Measurements from ENCODE around the gene DCHS2. TPM values are rescaled to one million over a fixed set of nuclear protein-coding genes. Genes with fewer than 3 reads are reported as not detected.
A peak's percentile ranks its signal among the peaks of the same experiment; 100 is the strongest.

Gene DCHS2, protein sequence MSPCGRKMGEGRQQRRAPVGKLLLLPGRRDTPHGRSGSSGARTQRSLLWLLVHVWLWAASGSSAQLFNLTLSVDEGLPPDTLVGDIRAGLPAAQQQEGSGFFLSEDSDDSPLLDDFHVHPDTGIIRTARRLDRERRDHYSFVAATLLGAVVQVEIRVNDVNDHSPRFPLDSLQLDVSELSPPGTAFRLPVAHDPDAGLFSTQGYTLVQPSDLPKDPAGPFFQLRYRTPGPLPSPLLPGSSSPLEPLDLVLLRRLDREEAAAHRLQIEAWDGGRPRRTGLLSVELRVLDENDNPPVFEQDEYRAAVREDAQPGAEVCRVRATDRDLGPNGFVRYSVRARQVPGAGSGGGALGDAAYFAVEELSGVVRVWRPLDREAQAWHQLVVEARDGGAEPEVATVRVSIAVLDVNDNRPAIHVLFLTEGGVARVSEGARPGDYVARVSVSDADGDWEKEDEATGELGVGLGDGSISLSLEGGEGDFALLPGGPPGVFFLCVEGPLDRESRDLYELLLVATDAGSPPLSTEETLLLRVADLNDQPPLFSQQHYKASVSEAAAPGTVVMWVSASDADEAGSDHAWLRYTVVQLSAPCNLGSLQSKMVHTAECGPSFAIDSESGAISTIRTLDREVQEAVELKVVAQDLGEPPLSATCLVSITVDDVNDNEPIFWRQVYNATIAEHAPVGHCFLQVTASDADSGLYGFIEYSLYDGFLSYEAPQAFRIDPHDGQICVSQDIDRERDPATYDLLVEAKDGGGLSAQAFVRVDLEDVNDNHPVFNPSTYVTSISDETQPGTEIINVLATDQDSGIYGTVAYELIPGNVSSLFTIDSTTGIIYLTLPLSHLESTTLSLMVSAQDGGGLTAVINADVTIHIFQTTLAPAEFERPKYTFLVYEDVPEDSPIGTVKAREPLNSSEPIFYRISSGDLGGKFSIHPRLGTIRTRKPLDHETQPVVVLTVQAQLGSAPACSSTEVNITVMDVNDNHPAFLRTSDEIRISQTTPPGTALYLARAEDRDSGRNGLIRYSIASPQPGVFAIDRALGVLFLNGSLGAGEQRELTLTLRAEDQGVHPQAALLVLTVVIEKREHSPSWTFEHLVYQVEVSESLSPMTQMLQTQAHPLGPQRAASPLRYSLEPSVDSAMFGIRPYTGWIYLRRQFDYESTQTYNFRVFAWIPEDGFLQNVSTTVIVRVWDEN (N-terminal part only)
- total RNA-seq, result 0.32 TPM
- long read RNA-seq, result 0 reads

- Histone ChIP-seq H3K4me3 (peak within 1 kb of the TSS; percentile 31), H3K9me3 (no peaks in the 10 kb centered on the region), H3K36me3 (no peaks in the 10 kb centered on the region), H3K27ac (no peak within 1 kb of the TSS), H3K27me3 (peaks cover 58% of the 10 kb centered on the region), H3K4me1 (peaks cover 11% of the 10 kb centered on the region)
- no peak for DNase-seq
- TF ChIP-seq CTCF (IDR thresholded peaks at IDR 0.05), result no peak
- peak; percentile 32 for ATAC-seq
- intact Hi-C loops (cut with DNase I), result no loop called here
These were observed at the start of gene DCHS2 for GRCh38 chr4:154491341-154492271. TSS of gene DCHS2 (minus strand) at chr4:154491799. CDS start at chr4:154491355, 444 bp downstream.

DNA sequence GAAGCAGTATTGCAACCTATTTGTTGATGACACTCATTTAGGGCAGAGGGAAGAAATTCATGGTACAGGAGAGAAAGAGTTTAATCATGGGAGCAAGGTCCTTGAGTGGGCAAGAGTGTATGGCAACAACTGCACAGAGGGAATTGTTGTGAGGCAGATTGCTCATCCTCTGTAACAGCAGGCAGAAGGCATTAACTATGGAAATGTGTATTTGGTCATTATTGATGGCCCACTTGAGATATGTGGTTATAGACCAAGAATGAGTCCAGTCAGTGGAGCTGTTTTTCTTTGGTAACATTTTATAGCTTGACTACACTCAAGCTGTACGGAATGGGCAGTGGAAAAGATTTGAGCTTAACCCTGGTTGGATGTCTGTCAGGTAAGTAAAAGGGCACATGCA lies 42.7 kb upstream of the DCHS2 start:
- no peak for ATAC-seq
- Histone ChIP-seq H3K36me3 (peaks cover 41% of the 10 kb centered on the region), H3K27ac (no peak overlapping the region), H3K9me3 (no peaks in the 10 kb centered on the region), H3K4me3 (no peak overlapping the region), H3K4me1 (no peaks in the 10 kb centered on the region), H3K27me3 (no peaks in the 10 kb centered on the region)
- intact Hi-C loops (cut with DNase I), result no loop called here
- no peak for TF ChIP-seq CTCF (IDR thresholded peaks at IDR 0.05)
- no peak for DNase-seq

- no peak overlapping the region for H3K27ac ChIP-seq
- H3K27me3 ChIP-seq, result no peaks in the 10 kb centered on the region
- DNase-seq, result no peak
- intact Hi-C loops (cut with DNase I), result no loop called here
- no peak overlapping the region for H3K4me3 ChIP-seq
- no peaks in the 10 kb centered on the region for H3K36me3 ChIP-seq
- no peaks in the 10 kb centered on the region for H3K9me3 ChIP-seq
- H3K4me1 ChIP-seq, result no peaks in the 10 kb centered on the region
- TF ChIP-seq CTCF (IDR thresholded peaks at IDR 0.05), result no peak
- no peak for ATAC-seq
These were observed 38.3 kb upstream of the DCHS2 start for GRCh38 chr4:154529728-154530519.

- ATAC-seq (peak; percentile 65), DNase-seq (no peak)
- Histone ChIP-seq H3K36me3 (no peaks in the 10 kb centered on the region), H3K27ac (no peak overlapping the region), H3K27me3 (no peaks in the 10 kb centered on the region), H3K4me3 (no peak overlapping the region), H3K4me1 (no peaks in the 10 kb centered on the region), H3K9me3 (no peaks in the 10 kb centered on the region)
- intact Hi-C loops (cut with DNase I), result no loop called here
- no peak for TF ChIP-seq CTCF (IDR thresholded peaks at IDR 0.05)
These were observed 37.3 kb upstream of the DCHS2 start for GRCh38 chr4:154528869-154529268.
